ENCODE data around the gene TSPYL4.

The TSPYL4 gene

DNA sequence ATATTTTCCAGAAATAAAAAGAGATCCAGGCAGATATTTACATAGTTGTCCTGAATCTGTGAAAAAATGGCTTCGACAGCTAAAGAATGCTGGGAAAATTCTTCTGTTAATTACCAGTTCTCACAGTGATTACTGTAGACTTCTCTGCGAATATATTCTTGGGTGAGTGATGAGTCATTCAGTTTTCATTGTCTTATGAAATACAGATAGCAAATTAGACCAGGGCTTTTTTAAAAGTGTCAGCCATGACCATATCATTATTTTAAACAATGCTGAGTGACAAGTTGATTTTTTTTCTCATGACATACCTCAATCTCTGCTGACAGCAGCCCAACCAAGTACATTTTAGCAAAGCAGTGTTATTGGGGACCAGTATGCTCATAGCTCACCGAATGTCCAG, 32.8 kb downstream of the TSPYL4 start:
- peak; percentile 37 for DNase-seq

DNA sequence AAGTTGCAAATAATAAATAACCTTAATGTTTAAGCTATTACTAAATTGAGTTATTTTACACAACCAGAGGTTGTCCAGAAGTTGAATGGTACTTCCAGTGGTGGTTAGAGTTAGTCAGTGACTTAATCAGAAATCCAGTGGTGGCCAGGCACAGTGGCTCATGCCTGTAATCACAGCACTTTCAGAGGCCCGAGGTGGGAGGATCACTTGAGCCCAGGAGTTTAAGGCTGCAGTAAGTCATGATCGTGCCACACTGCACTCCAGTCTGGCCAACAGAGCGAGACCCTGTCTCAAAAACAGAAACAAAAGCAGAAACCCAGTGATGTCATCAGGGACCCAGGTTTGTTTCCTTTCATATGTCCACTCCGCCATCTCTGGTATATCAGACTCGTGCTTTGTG, 35.0 kb downstream of the TSPYL4 start:
- DNase-seq = peak; percentile 29

DNA sequence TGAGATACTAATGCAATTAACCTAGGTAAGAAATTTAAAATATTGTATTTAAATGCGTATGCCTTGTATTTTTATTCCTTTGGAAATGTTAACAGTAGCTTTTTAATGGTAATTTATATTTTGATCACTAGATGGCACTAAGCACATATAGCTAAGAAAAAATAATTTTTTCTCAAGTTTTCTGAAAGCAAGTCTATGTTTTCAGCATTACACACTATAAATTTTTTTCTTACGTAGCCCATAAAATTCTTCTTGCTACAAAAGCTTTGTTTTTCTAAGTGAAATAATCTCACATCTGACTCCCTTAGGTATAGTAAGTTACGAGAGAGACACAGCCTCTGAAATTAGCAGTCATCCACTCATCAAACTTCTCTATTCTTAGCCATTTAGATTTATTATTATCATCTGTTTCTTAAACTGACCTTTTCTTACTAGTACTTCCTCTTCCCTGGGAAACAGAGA, 35.7 kb downstream of the TSPYL4 start:
- DNase-seq = peak; percentile 54

DNA sequence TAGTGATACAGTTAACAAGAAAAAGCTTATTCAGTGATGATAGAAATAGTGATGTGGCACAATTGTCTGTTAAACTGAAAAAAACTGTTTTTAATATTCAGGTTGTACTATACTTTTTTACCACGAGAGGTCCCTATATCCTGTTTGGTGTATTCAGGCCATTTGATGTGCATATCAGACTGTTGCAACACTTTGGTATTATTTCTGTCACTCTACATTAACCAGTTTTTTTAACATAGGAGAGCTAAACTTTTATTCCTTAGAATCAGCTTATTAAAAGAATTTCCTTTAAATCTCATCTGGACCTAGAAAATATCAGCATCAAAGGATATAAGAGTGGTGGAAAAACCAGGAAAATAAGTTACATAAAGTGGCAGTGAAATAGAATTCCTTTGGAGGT, 36.8 kb downstream of the TSPYL4 start:
- peak; percentile 55 for DNase-seq

DNA sequence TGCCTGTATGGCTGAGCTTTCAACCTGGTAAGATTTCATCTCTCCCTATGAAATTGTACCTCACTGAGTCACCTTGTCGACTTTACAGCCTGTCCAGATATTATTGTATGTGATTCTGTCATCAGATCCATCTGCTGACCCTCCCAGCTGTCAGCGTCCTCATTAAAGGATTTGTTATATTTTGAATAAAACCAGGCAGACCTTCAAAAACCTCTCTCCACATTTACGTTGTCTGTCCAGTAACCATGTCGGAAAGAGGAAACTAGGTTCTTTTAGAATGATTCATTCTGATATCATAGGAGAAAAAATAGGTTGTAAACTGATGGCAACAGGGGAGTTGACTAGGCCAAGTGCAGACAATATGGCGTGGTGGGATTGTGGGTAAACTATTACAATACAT, 38.5 kb downstream of the TSPYL4 start:
- no peak for DNase-seq

DNA sequence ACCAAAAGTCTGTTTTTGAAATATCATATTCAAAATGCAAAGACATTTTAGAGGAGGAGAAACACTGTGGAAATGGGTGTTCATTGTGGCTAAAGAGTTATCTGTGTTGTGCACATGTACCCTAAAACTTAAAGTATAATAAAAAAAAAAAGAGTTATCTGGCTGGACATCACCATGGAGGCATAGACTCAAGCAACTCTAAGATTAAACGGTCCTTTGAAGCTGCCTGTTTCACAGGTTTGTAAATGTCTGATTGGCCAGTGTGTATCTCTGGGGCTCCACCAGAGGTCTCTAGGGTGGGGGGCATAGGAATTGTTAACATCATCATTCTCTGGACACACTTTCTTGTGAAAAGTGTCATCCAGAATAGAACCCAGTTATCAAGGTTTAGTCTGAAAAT, 39.2 kb downstream of the TSPYL4 start:
- no peak for DNase-seq

DNA sequence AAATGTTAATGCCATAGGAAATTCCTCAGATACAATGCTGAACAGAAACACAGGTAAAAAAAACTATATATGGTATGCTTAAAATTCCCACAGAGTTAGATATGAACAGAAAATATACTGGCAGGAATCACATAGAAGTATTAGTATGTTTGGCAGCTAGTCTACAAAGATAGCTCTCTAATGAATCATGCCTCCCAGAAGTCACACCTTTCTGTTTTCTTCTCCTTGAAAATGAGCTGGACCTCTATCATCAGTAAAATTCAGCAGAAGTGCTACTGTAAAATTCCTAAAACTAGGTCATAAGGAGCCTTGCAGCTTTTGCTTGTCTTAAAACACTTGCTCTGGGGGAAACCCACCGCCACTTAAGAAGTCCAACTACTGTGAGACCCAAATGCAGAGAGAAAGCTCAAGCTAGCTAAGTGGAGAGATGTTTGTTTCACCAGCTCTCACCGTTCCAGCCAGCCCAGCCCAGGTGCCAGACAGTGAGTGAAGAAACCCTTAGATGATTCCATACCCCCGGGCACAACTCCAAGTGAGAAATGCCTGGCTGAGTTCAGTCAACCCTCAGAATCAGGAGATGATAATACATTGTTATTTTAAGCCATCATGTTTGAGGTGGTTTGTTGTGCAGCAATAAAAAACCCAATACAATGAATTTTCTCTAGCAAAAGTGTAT, 43.0 kb downstream of the TSPYL4 start:
- DNase-seq = peak; percentile 29

DNA sequence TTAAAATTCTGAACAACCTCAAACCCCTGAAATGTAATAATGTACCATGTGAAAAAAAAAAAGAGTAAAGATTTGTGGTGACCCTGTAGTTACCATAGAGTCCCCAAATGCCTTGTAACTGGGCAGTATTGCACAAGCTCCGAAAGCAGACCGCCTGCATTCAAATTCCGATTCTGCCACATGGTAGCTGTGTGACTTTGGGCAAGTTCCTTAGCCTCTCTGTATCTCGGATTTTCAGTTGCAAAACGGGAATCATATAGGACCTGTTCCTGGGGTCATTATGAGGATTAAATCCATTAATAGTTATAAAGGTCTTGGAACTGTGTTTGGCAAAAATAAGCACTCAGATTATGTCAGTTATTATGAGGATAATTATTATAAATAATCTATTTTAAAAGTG, 43.6 kb downstream of the TSPYL4 start:
- DNase-seq = no peak

DNA sequence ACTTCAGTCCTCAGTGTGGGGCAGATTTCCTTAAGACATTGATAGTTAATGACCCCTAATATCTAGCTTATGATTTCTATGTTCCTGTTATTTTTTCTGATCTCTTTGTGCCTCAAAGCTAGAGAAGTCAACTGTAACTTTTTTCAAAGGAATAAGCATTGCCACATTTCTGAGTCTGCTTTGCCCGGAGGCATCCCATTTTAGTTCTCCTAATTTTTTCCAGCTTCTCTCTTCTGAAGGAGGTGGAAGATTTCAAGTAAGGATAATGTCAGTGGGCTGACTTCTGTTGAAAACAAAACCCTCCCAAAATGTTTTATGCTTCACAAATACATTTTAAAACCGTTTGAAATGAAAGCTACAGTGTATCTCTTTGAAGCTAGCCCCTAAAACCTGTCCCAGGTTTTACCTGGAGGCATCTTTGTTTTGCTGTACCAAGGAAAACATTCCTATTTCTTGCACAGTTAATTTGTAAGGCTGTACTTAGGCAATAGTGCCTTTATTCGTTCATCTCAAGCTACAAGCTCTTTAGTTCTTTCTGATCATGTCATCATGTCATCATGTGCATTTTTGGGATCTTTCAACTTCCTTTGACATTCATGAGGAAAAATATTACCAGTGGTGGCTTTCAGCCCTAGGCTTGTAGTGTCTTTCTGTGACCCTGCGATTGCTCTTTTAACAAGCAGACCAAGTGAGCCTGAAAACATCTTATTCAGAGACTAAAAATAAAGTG, 45.7 kb downstream of the TSPYL4 start:
- DNase-seq = no peak

DNA sequence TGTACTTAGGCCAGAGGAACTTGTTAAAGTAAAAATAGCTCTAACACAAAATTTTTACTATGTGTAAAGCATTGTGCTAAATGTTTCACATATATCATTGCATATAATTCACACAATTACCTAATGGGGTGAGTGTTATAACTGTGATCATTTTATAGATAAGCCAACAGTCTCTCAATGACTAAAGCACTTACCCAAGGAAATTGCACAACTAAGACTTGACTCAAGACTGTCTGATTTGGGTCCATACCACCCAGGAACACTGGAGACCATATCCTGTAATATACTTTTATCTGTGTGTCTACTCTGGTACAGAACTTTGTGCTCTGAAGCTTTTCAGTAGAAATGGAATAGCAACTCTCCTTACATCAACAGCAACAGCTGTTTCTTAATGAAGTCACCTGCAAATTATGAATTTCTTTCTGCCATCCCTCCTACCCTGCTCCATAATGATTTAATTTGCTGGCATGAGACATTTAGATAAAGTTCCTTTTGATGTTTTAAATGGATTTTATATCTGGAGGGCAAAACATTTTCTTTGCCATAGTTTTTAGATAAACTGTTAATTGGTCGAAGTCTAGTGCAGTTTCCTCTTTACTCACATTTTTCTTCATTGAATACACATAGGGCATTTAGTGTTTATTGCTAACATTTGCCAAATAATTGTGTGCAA, 47.5 kb downstream of the TSPYL4 start:
- DNase-seq = peak; percentile 61

DNA sequence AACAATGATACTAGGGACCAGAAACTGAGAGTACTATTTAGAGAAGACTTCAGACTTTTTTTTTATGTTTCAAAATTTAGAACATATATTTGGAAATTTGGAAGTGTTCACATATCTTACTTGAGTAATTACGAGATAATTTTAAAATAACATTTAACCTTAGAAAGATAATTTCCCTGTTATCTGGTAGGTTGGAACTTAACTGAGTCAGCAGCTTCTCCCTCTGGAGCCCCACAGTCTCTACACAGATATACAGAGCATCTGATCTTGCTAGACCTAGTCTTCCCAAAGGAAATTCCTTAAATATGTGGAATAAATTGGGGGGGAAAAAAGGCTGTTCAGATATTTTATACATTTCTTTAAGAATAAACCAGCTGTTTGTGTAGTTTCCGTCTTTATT, 48.6 kb downstream of the TSPYL4 start:
- DNase-seq = no peak

DNA sequence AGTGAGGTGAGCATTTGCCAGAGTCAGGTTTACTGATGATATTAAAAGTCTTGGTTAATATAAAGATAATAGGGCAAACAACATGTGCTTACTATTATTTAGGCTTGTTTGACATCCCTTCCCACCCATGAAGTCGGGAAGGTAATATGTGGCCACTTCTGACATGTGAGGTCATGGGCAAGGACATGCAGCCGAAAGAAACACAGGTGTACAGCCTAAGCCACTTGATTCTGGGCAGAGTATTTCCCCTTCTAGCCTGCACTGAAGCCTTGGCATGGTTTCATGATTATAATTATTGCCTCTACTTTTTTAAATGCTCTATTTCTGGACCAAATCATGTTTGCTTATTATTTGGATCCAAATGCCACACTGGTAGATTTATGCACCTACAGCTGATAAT, 52.3 kb downstream of the TSPYL4 start:
- no peak for DNase-seq

DNA sequence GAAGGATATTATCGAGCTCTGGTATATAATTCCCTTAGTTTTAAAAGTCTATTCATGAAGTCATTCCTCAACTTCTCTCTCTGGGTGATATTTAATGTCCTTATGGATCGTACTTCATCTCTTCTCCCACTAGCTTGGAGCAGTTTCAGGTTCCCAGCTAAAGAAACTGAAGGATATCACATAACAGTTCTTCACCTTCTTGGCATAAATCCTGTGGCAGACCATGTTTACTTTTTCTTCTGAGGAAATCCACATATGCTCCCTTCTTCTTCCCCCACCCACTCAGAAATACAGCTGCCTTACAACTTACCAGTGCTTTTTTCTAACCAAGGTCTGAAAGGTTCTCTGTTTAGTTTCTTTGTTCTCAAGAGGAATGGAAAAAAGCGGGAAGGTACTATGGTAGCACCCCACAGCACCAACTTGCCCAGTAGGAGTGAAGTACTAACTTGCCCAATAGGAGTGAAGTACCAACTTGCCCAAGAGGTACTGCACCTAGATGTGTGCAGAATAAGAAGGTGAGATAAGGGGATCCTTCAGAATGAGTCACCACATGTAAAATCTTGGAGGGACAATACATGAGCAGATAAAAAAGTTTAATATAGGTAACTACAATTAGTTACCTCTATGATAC, 53.1 kb downstream of the TSPYL4 start:
- DNase-seq = no peak

Data from HCEC 1CT (cell line).